Measurements from ENCODE around the gene CCL8.

The CCL8 gene

DNA sequence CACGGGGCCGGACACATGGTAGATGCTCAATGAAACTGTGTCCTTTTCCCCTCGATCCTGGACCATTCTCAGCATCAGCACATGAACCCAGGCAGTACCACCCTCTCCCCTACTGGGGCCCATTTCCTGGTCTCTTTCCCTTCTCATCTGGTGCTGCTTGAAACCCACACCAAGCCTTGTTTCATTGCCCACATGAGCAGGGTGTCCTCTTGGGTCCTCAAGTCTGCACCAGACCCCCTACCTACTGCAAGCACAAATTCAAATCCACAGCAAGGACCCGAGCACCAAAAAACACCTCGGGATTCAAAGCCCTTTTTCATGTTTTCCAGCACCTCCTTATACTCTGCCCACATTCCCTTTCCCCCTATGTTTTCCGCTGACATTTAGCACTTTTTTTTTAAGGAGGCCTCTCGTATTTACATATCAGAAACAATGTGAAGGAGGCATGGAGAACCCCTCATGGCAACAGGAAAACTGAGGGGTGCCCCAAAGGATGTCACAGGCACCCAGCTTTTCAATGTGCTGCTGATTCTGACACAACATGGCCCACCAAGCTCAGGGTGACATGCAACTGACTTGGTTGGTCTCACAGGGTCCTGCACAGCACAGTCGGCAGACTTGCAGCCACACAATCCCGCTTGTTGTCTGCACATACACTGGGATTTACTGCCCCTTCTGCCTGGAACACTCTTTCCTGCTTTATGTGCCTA, 48.4 kb downstream of the CCL8 start:
- DNase-seq (ENCODE audit: low spot score) = no peak

DNA sequence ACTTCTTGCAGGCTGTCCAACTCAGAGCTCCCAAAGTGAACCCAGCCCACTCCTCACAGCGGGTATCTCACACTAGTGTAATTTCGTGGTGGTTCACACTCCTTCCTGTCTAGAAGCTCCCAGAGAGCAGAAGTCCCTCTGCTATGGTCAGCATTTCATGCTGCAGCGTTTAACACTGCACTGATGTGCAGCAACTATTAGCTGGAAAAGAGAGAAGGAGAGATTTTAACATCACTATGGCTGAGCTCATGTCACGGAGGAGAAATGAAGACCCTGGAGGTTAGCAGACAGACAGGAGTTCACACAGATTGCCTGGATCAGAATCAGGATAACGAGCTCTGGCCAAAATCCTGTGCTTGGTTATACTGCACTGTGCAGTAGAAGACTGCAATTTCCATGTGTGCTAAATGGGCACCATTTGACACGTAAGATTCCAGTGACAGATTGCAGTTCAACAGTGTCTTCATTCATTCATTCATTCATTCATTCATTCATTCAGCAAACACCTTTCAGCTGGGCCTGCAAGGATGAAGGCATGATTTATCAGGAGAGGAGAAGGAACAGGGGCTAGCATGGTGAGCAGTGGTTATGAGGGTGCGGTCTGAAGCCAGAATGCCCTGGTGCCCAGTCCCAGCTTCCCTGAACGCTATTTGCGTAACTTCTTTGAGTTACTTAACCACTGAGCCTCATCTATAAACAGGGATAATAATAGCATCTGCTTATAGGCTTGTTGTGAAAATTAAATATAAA, 49.1 kb downstream of the CCL8 start:
- no peak for DNase-seq (ENCODE audit: low spot score)

DNA sequence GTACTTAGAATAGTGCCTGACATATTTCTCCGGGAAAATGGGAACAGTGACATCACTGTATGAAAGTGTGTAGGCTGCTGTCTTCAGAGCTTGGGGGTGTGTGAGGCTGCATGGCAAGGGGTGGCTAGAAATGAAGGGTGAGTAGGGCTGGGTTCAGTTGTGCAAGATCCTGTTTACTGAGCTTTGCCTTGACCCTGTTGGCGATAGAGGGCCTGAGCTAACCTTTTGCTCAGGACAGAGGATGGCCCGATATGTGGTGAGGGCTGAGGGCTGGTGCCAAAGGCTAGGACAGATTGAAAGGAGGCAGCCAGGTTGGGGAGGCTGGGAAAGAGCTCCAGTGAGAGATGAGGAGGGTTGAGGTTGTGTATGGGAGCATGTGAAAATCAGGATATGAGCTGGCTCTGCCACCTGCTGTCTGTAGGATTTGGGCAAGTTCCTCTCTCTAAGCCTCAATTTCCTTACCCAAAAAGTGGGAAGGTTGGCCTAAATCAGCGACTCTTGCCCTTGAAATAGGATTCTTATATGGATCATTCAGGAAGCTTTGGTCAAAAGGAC, 49.8 kb downstream of the CCL8 start:
- DNase-seq (ENCODE audit: low spot score) = no peak

DNA sequence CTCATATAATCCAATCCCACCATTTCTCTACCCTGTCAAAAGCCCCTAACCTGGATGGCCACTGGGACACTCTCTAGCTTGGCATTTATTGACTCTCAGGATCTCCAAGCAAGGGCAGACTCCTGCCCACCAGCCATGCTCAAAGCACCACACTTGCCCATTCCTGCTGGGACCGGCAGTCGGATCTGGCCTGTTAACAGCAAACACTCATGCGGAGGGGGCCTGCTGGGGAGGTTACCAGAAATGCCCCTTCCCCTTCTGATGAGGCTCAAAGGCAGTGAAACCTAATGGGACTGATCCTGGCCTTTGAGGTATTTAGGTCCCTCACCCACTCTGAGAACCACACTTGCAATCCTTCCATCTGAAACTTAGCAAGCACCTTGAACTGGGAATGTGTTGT, 50.3 kb downstream of the CCL8 start:
- DNase-seq (ENCODE audit: low spot score) = no peak

DNA sequence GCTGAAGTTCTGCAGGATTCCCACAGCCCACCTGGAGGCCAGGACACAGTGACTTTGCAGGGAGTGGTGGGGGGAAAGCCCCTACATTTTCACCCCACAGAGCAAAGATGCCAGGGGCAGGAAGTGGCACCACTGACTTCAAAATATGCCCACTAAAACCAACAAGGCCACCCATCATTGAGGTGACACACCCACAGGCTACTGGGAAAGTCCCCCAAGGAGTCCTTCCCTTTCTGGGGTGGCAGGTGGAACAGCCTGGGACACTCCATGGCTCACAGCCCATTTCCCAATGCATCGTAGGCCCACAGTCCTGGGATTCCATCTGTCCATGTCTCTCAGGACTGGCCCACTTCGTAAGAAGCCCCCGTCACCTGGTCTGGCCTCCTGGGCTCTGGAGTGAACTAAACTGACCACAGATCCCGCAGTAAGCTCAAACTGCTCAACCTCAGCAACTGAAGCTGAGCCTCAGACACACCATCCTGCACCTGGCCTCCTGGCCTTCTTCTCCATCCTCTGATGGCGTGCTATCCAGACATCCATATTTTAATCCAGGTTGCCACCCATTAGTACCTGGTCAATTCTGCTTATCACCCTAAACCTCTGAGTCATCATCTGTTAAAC, 51.3 kb downstream of the CCL8 start:
- no peak for DNase-seq (ENCODE audit: low spot score)

DNA sequence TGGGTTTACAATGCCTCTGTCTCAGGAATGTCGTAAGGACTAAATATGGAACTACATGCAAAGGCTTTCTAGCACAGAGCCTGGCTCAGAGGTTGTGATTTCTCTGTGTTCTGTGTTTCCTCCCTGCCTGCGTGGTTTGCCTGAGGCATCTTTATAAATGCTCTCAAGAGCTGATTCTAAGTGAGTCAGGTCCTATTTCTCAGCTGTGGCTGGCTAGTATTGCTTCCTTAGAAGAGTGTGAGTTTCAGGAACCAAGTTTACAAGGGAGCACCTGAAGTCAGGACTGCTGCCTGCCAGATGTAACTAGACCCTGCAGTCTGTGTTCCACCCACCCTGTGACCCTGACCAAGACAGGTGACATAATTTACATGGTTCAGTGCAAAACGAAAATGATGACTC, 51.8 kb downstream of the CCL8 start:
- peak; percentile 14 for DNase-seq (ENCODE audit: low spot score)
